RWPE1 (cell line): ENCODE results near the gene CEP85L.

ENCODE experiments used
- CTCF ChIA-PET: fragments of 350-600 bp; sonication (Branson Sonifier 250); formaldehyde crosslinking; extraction: SDS; loops from one replicate; lab custom pipeline; 2021; lab: Yijun Ruan, JAX
- POLR2A ChIA-PET: fragments of 400-600 bp; formaldehyde crosslinking; extraction: SDS; loops from one replicate; lab custom pipeline; 2020; ENCODE audit warnings: antibody characterized with exemption; ENCODE audit not compliant: low non-redundant PET; lab: Yijun Ruan, JAX
- DNase-seq: peaks from one replicate; pipeline ENCODE4 v3.0.0; 2012; ENCODE audit warnings: low spot score
- H3K27ac ChIP-seq: fragments of 450-650 bp; 2 replicates; pipeline ENCODE4 v1.5.1; 2017
- CTCF ChIP-seq: fragments of 450-650 bp; conservative IDR thresholded peaks from 2 replicates; pipeline ENCODE4 v1.5.1; 2017; ENCODE audit warnings: low read depth, mild to moderate bottlenecking

CEP85L gene

DNA sequence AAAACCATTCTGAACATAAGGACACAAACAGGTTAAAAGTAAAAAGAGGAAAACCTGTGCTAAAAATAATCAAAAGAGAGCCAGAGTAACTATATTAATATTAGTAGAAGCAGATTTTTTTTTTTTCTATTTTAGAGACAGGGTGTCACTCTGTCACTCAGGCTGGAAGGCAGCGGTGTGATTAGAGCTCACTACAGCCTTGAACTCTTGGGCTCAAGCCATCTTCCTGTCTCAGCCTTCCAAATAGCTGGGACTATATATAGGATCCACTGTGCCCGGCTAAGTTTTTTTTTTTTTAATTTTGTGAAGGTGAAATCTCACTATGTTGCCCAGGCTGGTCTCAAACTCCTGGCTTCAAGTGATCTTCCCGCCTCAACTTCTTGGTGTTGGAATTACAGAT lies 136.7 kb downstream of the CEP85L start:
- DNase-seq, result no peak
- no peak for TF ChIP-seq CTCF
- POLR2A ChIA-PET, result no interaction called here
- H3K27ac ChIP-seq, result no peak overlapping the region
- CTCF ChIA-PET, result no interaction called here

GRCh38 chr6:118511930-118512715 lies 139.3 kb downstream of the CEP85L start:
- no peak for TF ChIP-seq CTCF
- no peak for DNase-seq
- ChIA-PET POLR2A (no interaction called here), CTCF (interaction anchor here (0.7 to 0.9 kb wide), 2 partner anchors 52 to 229 kb away, joined by 3 read pairs; no protein-coding TSS in a partner anchor)
- no peak overlapping the region for H3K27ac ChIP-seq

DNA sequence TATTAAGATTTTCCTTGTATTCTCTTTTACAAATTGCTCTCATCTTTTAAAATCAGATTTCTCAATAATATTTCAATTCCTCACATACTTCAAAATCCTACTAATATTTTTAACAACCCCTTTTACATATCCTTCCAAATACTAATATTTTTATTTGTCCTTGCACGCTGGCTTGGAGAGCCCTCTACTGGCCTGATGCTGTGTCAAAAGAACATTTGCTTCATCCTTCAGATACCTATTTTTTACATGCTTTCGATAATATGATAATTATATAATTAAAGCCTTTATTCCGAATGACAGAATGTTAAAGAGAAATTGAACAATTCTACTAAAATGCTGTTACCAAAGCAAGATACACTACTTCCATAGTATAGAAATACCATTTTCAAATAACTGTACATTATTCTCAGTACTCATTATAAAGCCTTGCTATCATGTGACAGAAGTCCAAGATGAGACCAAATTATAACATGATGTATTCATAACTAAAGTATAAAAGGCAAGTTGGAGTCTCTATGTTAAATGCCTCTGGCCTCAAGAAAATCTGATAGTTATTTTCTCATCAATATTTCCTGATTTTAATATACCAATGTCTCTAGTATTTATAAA lies 142.3 kb downstream of the CEP85L start:
- ChIA-PET POLR2A (no interaction called here), CTCF (no interaction called here)
- no peak overlapping the region for H3K27ac ChIP-seq
- peak; percentile 12 for DNase-seq
- TF ChIP-seq CTCF, result peak; percentile 71

GRCh38 chr6:118507636-118508035 lies 143.8 kb downstream of the CEP85L start:
- H3K27ac ChIP-seq, result no peak overlapping the region
- no peak for DNase-seq
- no peak for TF ChIP-seq CTCF
- POLR2A ChIA-PET, result no interaction called here
- CTCF ChIA-PET, result interaction anchor here (0.6 kb wide), 1 partner anchor 715 kb away, joined by 3 read pairs; no protein-coding TSS in a partner anchor

DNA sequence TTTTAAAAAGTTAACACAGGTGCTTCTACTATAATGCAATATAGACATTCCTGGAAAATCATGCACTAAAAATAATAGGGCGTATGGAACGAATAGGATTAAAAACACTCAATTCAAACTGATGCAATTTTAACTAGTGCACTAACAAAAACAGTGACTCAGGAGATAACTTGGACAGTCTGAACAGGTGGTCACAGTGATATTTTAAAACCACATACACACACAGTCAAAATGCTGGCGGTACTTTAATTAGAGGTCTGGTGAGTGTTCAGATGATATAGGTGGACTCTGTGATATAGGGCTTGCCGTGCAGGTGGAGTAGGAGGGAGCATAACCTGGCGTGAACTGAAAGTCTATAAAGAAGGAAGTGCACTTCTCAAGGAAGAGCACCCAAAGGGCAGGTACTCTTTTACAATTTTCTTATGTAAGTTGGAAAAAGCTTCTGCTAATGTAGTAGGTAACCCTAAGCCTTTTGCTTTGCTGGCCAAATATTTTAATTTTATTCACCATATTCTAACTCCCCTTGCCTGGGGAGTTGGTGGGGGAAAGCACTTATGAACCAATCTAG lies 145.2 kb downstream of the CEP85L start:
- ChIA-PET CTCF (no interaction called here), POLR2A (no interaction called here)
- DNase-seq, result no peak
- no peak overlapping the region for H3K27ac ChIP-seq
- no peak for TF ChIP-seq CTCF

- ChIA-PET POLR2A (no interaction called here), CTCF (no interaction called here)
- no peak for TF ChIP-seq CTCF
- DNase-seq, result no peak
- H3K27ac ChIP-seq, result no peak overlapping the region
Observed at GRCh38 chr6:118505656-118506055, 145.7 kb downstream of the CEP85L start.
